Keratinocyte (primary cell): ENCODE results near the gene WFS1. TPM values are rescaled to one million over a fixed set of nuclear protein-coding genes. Genes with fewer than 3 reads are reported as not detected.

Experiments
- DNase-seq: peaks from one replicate; pipeline ENCODE4 v3.0.0-alpha.2; 2011; ENCODE audit warnings: low read depth, missing footprints, low spot score
- FAIRE-seq: peaks from 2 replicates; lab custom pipeline; 2011; peaks lifted over from hg19 to GRCh38; lab: Jason Lieb, UNC
- H2AFZ ChIP-seq: 2 replicates; pipeline ENCODE4 v1.6.0; 2012; ENCODE audit warnings: low read length, control low read depth, inconsistent platforms; ENCODE audit not compliant: control insufficient read depth
- H3K27ac ChIP-seq: 2 replicates; pipeline ENCODE4 v1.5.1; 2011; ENCODE audit warnings: low read length; ENCODE audit not compliant: control insufficient read depth, insufficient read depth
- H3K27me3 ChIP-seq: 3 replicates; pipeline ENCODE4 v1.6.0; 2011; ENCODE audit warnings: low read length; ENCODE audit not compliant: control insufficient read depth, insufficient read depth; ENCODE audit errors: extremely low read depth
- H3K36me3 ChIP-seq, 2 experiments: 2 replicates in 1 of 2; 3 replicates in 1 of 2; pipeline ENCODE4 v1.5.1; 2011; ENCODE audit warnings: low read length in 2 of 2, mild to moderate bottlenecking in 1 of 2; ENCODE audit not compliant: control insufficient read depth in 2 of 2, insufficient read depth in 2 of 2; ENCODE audit errors: extremely low read depth in 1 of 2
- H3K4me1 ChIP-seq: 3 replicates; pipeline ENCODE4 v1.5.1; 2011; ENCODE audit warnings: low read length; ENCODE audit not compliant: control insufficient read depth, insufficient read depth; ENCODE audit errors: extremely low read depth
- H3K4me2 ChIP-seq: 3 replicates; pipeline ENCODE4 v1.6.0; 2011; ENCODE audit warnings: low read depth, low read length; ENCODE audit not compliant: control insufficient read depth, insufficient read depth; ENCODE audit errors: extremely low read depth
- H3K4me3 ChIP-seq, 3 experiments: fragments of 200-600 bp in 1 of 3; sonication (generic) in 1 of 3; 2 replicates in 2 of 3; 3 replicates in 1 of 3; pipeline ENCODE4 v1.5.1; 2011 to 2016; ENCODE audit warnings: low read length in 3 of 3, mild to moderate bottlenecking in 3 of 3, control low read depth in 2 of 3, inconsistent platforms in 1 of 3, low read depth in 1 of 3, mixed read lengths in 1 of 3, mixed run types in 1 of 3, moderate library complexity in 1 of 3; ENCODE audit not compliant: control insufficient read depth in 2 of 3, insufficient read depth in 2 of 3; ENCODE audit errors: extremely low read depth in 1 of 3
- H3K79me2 ChIP-seq: 2 replicates; pipeline ENCODE4 v1.6.0; 2012; ENCODE audit warnings: low read length; ENCODE audit not compliant: control insufficient read depth, insufficient read depth
- H3K9ac ChIP-seq: 3 replicates; pipeline ENCODE4 v1.6.0; 2011; ENCODE audit warnings: low read length; ENCODE audit not compliant: control insufficient read depth, insufficient read depth; ENCODE audit errors: extremely low read depth
- H3K9me1 ChIP-seq: 3 replicates; pipeline ENCODE4 v1.6.0; 2011; ENCODE audit warnings: low read length; ENCODE audit not compliant: control insufficient read depth, insufficient read depth; ENCODE audit errors: extremely low read depth
- H3K9me3 ChIP-seq: 2 replicates; pipeline ENCODE4 v1.5.1; 2012; ENCODE audit warnings: low read depth, low read length; ENCODE audit not compliant: control insufficient read depth
- H4K20me1 ChIP-seq: 3 replicates; pipeline ENCODE4 v1.6.0; 2011; ENCODE audit warnings: low read length; ENCODE audit not compliant: control insufficient read depth, insufficient read depth; ENCODE audit errors: extremely low read depth
- CTCF ChIP-seq, 3 experiments: IDR thresholded peaks in 1 of 3; conservative IDR thresholded peaks in 1 of 3; optimal IDR thresholded peaks in 1 of 3; 2 replicates in 2 of 3; 3 replicates in 1 of 3; pipeline versions ENCODE3 to v1.5.1; 2011; ENCODE audit warnings: low read length in 3 of 3, mild to moderate bottlenecking in 3 of 3, moderate library complexity in 2 of 3, control low read depth in 1 of 3, inconsistent platforms in 1 of 3; ENCODE audit not compliant: insufficient read depth in 2 of 3; ENCODE audit errors: extremely low read depth in 1 of 3
- EZH2 ChIP-seq: IDR thresholded peaks from one replicate; pipeline ENCODE4 v1.6.1; 2012; ENCODE audit warnings: inconsistent platforms, mild to moderate bottlenecking, low read length, moderate library complexity
- dilution Hi-C: fragments of 300-500 bp; cut with MboI; formaldehyde crosslinking; loops from one replicate; pipeline ENCODE4 v1.7.0; 2020; ENCODE audit warnings: low sequenced_read_pairs; ENCODE audit not compliant: extremely low pct_ligation_motif_present
- polyA plus RNA-seq, 5 experiments: library from polyadenylated mRNA; depleted of rRNA in 3 of 5; stranded (reverse) in 3 of 5; stranded (forward) in 1 of 5; unstranded in 1 of 5; fragments of >200 nt; gene quantifications; 1 replicate in 1 of 5; 2 replicates in 3 of 5; 3 replicates in 1 of 5; pipeline versions ENCODE4 v1.2.1 to v1.2.3, GENCODE V29; 2011 to 2012; ENCODE audit warnings: missing spikeins in 2 of 5, low read depth in 1 of 5, low replicate concordance in 1 of 5

WFS1 gene
- polyA plus RNA-seq, 1 donor (not counting 4 experiments of a cell fraction or from before 2014, with no cell fraction given) = 7.0 TPM

- H4K20me1 ChIP-seq = peaks cover 10% of the 10 kb centered on the region
- no peak for FAIRE-seq
- H2AFZ ChIP-seq = no peak overlapping the region
- H3K4me2 ChIP-seq = no peak overlapping the region
- no peak overlapping the region for H3K27ac ChIP-seq
- dilution Hi-C loops = no loop called here
- H3K9ac ChIP-seq = no peak overlapping the region
- no peak overlapping the region for H3K4me3 ChIP-seq
- peaks cover 9% of the 10 kb centered on the region for H3K4me1 ChIP-seq
- TF ChIP-seq CTCF (optimal IDR thresholded peaks at IDR 0.05 in 1 of 3, IDR thresholded peaks at IDR 0.05 in 1 of 3, conservative IDR thresholded peaks at IDR 0.05 in 1 of 3; ENCODE audit: extremely low read depth in 1 of 3, insufficient read depth in 2 of 3, low read length in 3 of 3) = no peak
- peaks cover 0 to 14% of the 10 kb centered on the region in 2 experiments for H3K36me3 ChIP-seq
- no peaks in the 10 kb centered on the region for H3K27me3 ChIP-seq
- H3K9me1 ChIP-seq = peaks cover 3% of the 10 kb centered on the region
- H3K79me2 ChIP-seq = no peaks in the 10 kb centered on the region
- H3K9me3 ChIP-seq = no peaks in the 10 kb centered on the region
- DNase-seq = no peak
Observed at GRCh38 chr4:6278801-6279197, 9.1 kb downstream of the WFS1 start.

- Histone ChIP-seq H3K9me1 (peaks cover 3% of the 10 kb centered on the region), H3K4me1 (peaks cover 9% of the 10 kb centered on the region), H3K4me3 (no peak overlapping the region), H4K20me1 (peaks cover 10% of the 10 kb centered on the region), H3K4me2 (no peak overlapping the region), H3K27me3 (no peaks in the 10 kb centered on the region), H3K36me3 (peaks cover 0 to 15% of the 10 kb centered on the region in 2 experiments), H3K9me3 (no peaks in the 10 kb centered on the region), H3K27ac (no peak overlapping the region), H2AFZ (no peak overlapping the region), H3K9ac (no peak overlapping the region), H3K79me2 (no peaks in the 10 kb centered on the region)
- DNase-seq (no peak), FAIRE-seq (no peak)
- TF ChIP-seq CTCF (optimal IDR thresholded peaks at IDR 0.05 in 1 of 3, IDR thresholded peaks at IDR 0.05 in 1 of 3, conservative IDR thresholded peaks at IDR 0.05 in 1 of 3; ENCODE audit: extremely low read depth in 1 of 3, insufficient read depth in 2 of 3, low read length in 3 of 3) (no peak), EZH2 (no peak)
- dilution Hi-C loops = no loop called here
Observed at GRCh38 chr4:6279582-6280289, 10.1 kb downstream of the WFS1 start.
